NCI-H2196 treated with DMSO at 0.1 percent for 48 hours (cell line): ENCODE measurements around the gene STIM1.
"Not testable (repeated sequence)": the region's sequence is repeated elsewhere in the genome, so short reads cannot be mapped to it uniquely, and the experiment has no call there.

Experiments used
- DNase-seq: peaks from one replicate; lab custom pipeline; 2025; ENCODE audit not compliant: unreplicated experiment; lab: John Stamatoyannopoulos, UW

The STIM1 gene

DNA sequence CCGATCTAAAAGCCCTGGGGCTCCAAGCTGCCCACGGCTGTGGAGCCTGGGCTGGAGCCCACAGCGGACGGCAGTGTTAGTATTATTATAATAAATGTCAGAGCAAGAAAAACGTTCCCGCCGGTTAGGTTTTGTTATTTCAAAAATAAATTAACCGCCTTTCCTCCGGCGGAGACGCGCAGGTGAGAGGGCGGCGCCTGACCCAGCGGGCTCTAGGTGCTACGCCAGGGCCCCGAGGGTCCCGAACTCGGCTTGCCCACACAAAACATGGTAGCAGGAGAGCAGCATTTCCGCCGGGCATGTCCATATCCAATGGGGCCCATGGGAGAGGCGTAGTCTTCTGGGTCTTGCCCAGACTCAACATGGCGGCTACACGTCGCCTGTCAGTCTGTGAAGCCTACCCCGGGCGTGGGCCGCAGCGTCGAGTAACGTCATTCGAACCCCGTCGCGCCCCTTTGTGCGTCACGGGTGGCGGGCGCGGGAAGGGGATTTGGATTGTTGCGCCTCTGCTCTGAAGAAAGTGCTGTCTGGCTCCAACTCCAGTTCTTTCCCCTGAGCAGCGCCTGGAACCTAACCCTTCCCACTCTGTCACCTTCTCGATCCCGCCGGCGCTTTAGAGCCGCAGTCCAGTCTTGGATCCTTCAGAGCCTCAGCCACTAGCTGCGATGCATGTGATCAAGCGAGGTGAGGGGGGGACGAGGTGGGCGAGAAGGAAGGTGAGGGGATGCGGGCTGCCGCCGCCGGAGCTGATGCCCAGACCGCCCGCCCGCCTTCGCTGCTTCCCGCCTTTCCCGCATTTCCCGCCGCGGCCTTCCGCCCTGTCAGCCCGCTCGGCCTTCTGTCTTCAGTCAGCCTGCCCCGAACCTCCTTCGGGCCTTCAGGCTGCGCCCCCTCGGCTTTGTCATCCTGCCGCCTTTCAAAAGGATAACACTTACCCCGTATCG, 239.2 kb downstream of the STIM1 start, which contains the start of gene RRM1:
Gene RRM1, plus strand, starts transcription at position 452 of the 944 bp plus-strand sequence. Its CDS starts 214 bp downstream, at position 666.
- DNase-seq = peak; percentile 88

- no peak for DNase-seq
These were observed 240.2 kb downstream of the STIM1 start for GRCh38 chr11:4095509-4096230.

DNA sequence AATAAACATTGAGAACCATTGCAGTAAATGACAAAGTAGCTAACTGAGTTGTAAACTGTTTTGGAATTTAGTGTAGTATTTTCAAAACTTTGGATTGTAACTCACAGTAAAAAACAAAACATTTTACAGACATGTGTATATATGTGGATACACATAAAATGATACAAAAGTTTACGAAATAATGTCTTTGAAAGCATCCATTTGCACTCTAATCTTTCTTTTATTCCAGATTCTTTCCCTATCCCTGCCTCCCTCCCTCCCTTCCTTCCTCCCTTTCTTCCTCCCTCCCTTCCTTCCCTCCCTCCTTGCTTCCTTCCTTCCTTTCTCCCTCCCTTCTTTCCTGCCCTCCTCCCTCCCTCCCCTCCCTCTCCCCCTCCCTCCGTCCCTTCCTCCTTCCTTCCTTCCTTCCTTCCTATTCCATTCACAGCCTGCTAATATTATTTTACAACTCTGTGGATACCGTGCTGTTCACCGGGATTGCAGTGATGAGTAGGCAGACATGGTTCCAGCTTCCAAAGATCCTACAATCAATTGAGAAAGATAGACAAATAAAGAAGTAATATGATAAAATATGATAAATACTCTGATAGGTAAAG, 242.7 kb downstream of the STIM1 start:
- no peak for DNase-seq

- DNase-seq = no peak
These were observed 247.2 kb downstream of the STIM1 start for GRCh38 chr11:4102711-4103110.

DNA sequence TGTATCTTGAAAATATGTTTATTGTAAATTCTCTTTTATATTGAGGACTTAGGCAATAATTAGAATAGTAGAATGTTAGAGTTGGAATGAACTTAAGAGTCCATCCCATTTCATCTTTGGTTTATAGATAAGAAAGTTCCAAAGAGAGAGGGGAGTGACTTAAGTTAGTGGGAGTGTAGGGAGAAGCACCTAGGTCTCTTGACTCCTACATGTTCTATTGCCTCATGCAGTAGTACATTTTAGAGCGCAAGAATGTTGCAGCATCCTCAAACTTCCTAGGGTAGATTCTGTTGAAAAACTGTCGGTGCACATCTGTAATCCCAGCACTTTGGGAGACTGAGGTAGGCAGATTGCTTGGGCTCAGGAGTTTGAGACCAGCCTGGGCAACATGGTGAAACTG, 247.8 kb downstream of the STIM1 start:
- DNase-seq = no peak

DNA sequence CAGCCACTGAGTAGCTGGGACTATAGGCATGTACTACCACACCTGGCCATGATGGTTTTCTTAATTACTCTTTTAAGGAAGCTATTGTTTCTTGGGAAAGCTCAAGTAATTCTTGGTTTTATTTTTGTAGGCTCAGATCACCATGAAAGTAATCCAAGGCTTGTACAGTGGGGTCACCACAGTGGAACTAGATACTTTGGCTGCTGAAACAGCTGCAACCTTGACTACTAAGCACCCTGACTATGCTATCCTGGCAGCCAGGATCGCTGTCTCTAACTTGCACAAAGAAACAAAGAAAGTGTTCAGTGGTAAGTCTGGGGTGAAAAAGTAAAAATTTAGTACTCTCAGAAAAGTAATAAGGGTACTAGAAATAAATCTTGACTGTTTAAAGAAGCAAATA, 250.5 kb downstream of the STIM1 start:
- DNase-seq = no peak

- no peak for DNase-seq
These were observed 256.4 kb downstream of the STIM1 start for GRCh38 chr11:4111834-4112233.

DNA sequence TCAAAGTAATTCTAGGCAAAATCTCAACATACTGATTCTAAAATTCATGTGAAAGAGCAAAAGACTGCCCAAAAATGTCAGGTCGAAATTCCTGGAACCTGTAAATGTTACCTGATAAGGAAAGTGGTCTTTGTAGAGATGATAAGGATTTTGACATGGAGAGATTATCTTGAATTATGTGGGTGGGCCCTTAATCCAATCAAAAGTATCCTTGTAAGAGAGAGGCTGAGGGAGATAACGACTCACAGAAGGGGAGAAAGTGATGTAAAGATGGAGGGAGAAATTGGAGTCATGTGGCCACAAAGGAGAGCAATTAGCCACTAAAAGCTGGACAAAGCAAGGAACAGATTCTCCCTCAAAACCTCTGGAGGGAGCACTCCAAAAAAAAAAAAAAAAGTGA, 259.7 kb downstream of the STIM1 start:
- no peak for DNase-seq

DNA sequence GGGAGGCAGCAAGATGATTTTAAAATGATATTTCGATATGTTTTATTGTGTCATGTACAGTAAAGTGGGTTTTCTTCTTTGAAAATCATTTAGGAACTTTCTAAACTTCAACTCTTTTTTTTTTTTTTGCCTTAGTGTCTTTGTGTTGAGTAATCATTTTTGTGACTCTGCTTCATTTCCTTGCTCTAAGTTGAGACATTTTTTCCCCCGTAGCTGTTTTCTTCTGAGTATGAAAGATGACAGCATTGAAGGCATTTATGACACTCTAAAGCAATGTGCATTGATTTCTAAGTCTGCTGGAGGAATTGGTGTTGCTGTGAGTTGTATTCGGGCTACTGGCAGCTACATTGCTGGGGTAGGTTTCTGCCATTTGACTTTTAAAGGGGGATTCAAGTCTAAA, 262.6 kb downstream of the STIM1 start:
- no peak for DNase-seq

DNA sequence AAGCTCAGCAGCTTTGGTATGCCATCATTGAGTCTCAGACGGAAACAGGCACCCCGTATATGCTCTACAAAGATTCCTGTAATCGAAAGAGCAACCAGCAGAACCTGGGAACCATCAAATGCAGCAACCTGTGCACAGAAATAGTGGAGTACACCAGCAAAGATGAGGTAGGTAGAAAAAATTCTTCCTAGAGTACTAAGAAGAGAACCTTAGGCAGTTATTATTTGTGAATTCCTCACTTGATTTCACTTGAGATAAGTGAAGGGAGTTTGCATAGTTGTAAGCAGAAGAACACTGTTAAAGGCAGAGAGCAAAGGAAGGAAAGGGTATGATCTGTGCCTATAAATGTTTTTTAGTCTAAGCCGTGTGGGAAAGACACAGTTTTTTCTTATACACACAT, 267.8 kb downstream of the STIM1 start:
- DNase-seq = no peak

GRCh38 chr11:4125141-4125540, 269.7 kb downstream of the STIM1 start:
- no peak for DNase-seq

DNA sequence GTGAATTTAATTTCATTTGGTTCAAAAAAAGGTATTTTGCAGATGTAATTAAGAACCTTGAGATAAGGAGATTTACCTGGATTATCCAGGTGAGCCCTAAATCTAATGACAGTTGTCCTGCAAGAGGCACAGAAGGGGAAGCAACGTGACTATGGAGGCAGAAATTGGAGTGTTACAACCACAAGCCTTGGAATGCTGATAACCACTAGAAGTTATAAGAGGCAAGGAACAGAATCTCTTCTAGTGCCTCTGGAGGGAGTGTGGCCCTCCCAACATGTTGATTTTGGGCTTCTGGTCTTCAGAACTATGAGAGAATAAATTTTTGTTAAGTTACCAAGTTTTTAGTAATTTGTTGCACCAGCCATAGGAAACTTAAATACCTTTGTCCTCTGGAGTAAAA, 271.9 kb downstream of the STIM1 start:
- no peak for DNase-seq

DNA sequence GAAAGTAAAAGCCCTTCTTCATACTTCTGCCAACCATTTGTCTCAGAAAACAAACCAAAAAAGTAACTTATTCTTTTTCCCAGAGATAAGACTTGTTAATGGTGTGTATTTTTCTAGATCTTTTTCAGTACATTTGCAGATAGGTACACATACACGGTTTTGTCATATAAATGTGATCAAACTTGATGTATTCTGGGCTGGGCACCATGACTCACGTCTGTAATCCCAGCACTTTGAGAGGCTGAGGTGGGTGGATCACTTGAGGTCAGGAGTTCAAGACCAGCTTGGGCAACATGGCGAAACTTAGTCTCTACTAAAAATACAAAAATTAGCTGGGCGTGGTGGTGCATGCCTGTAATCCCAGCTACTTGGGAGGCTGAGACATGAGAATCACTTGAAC, 274.8 kb downstream of the STIM1 start:
- not testable (repeated sequence) for DNase-seq

- DNase-seq = no peak
These were observed 279.3 kb downstream of the STIM1 start for GRCh38 chr11:4134806-4135205.

- no peak for DNase-seq
These were observed 283.0 kb downstream of the STIM1 start for GRCh38 chr11:4138497-4138896.

DNA sequence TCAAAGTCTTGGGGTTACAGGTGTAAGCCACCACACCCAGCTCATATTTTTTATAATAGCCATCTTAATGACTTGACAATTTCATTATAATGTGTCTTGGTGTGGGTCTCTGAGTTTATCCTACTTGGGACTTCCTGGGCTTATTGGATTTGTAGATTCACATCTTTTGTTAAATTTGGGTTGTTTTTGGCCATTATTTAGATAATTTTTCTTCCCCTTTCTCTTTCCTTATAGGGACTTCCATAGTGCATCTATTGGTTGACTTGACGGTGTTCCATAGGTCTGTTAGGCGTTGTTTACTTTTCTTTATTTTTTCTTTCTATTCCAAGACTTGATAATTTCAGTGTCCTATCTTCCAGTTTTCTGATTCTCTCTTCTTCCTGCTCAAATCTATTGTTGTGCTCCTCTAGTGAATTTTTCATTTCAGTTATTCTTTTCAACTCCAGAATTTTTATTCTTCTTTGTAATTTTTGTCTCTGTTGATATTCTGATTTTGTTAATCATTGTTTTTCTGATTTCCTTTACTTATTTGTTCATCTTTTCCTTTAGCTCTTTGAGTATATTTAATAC, 284.7 kb downstream of the STIM1 start:
- no peak for DNase-seq
